GM11168 (cell line): ENCODE measurements around the gene ZNF701.
"Not testable (repeated sequence)": the region's sequence is repeated elsewhere in the genome, so short reads cannot be mapped to it uniquely, and the experiment has no call there.

Experiments used
- in situ Hi-C: fragments of 300-500 bp; cut with MboI; formaldehyde crosslinking; loops from one replicate; pipeline ENCODE4 v1.12.0; 2022; ENCODE audit warnings: low sequenced_read_pairs; ENCODE audit not compliant: unreplicated experiment

Gene ZNF701

DNA sequence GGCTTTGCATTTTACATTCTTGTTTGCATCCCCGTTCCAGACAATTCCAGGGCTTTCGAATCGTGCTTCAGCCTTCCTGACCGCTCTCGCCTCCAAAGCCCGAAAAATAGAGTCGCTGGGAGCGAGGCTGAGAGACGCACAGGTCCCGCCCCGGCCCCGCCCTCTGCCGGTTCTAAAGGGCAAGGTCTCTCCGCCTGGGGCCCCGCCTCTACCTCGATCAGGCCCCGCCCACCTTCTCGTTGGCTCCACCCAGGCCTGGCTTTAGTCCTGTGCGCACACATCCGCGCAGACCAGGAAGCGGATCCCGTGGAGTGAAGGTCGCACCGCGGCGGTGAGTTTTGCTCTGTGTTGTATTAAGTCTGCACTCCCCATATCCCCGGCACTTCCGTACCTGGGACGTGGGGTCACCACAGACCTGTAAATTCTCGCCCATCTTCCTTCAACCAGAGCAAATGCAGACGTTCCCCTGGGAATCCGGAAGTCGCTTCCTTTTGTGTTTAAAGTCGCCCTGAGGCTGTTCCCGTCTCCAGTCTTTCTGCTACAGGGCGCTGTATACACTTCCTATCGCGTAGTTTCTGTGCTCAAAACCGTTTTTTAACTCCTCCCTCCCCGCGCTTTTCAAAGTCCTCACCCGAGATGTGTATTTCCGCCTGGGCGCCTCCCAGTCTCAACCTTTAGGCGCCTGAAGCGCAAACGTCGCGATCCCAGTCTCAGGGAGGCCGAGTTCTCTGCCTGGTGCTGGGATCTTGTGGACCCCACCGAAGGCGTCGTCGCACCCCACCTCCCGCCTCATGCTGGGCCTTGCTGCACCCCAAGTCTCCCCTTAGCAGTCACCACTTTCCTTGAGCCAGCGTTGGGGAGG is at the start of gene ZNF701:
ZNF701 (plus strand) TSS at position 288 of the 862 bp plus-strand sequence. CDS start 3,861 bp downstream, outside the sequence.
- in situ Hi-C loops: no loop called here

DNA sequence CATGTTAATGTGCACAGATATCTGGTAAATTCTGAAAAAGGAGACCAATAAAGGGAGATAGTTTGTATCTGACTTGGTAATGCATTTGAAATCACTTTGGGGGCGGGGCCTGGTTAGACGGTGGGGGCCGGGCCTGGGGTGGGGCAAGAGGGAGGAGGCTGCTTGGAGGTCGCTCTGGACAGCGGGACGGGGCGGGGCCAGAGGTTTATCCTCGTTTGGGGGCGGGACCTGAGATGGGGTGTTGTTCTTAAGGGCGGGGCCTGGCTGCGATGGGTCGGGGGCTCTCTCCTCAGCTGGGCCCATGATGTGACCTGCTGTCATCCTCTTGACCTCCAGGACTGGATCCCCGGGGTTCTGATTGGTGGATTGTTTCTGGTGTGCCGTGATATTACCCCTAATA is 47.5 kb upstream of the ZNF701 start:
- in situ Hi-C loops: no loop called here

GRCh38 chr19:52524086-52524485 is 46.0 kb upstream of the ZNF701 start:
- in situ Hi-C loops: no loop called here

DNA sequence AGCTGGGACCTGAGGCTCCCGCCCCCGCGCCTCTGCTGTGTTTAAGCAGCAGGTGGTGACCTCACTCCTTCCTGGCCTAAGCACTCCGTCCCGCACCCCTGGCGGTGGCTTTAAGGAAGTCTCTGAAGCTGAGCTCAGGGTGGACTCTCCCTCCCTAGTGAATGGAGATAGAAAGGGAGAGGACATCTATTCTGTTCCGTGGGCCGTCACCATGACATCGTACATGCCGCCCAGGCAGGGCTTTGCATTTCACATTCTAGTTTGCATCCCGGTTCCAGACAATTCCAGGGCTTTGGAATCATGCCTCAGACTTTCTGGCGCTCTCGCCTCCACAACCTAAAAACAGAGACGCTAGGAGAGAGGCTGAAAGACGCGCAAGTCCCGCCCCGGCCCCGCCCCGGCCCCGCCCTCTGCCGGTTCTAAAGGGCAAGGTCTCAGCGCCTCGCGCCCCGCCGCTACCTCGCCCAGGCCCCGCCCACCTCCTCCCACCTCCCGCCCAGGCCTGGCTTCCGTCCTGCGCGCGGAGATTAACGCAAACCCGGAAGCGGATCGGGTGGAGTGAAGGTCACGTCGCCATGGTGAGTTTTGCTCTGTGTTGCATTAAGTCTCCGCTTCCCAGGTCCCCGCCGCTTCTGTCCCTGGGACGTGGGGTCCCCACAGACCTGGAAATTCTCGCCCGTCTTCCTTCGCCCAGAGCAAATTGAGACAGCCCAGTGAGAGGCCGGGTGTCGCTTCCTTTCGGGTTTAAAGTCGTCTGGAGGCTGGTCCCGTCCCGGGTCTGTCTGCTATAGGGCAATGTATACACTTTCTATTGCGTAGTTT is 42.7 kb upstream of the ZNF701 start, which contains the start of gene ZNF808:
ZNF808 (plus strand) TSS at position 535 of the 822 bp plus-strand sequence. CDS start 15,617 bp downstream, outside the sequence.
- in situ Hi-C loops: no loop called here

DNA sequence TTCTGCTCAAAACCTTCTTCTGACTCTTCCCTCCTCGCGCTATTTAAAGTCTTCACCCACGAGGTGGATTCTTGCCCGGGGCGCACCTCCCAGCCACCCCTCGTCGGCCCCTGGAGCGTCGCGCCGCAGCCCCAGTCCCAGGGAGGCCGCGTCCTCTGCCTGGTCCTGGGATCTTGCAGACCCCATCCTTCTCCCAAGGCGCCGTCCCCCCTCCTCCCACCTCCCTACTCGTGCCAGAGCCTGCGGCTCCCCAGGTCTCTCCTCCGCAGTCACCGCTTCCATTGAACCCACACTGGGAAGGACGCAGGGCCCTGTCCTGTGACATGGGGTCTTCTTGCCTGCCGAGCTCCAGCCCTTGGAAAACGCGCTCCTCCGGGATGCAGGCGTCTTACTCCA is 42.1 kb upstream of the ZNF701 start:
- in situ Hi-C loops: no loop called here

DNA sequence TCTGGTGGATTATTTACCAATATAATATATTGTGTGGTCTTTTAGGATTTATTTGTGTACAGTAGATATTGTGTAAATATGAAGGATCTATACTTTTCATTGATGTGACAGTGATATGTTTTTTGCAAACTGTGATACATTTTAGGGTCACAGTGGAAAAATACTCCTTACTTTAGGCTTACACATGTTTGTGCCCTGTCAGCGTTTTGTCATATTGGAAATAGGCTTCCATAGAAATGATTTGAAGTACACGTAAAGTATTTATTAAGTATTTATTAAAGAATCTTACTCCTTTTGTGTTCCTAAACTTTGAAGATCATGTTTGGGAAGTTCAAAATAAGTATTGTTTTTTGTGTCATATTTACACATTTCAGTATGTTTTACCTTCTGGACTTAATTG is 37.6 kb upstream of the ZNF701 start:
- in situ Hi-C loops: no loop called here

DNA sequence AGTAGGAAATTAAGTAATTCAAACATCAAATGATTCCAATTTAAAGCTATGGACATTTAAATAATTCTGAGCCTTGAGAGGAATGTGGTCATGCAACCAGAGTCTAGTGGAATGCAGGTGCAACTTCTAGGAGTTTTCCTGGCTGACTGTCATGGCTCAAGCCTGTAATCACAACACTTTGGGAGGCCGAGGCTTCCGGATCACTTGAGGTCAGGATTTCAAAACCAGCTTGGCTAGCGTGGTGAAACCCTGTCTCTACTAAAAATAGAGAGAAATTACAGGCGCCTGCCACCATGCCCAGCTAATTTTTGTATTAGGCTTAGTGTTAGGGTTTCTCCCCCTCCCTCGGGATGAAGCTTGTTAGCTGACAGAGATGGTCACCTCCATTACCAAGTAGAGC is 36.2 kb upstream of the ZNF701 start:
- in situ Hi-C loops: no loop called here

DNA sequence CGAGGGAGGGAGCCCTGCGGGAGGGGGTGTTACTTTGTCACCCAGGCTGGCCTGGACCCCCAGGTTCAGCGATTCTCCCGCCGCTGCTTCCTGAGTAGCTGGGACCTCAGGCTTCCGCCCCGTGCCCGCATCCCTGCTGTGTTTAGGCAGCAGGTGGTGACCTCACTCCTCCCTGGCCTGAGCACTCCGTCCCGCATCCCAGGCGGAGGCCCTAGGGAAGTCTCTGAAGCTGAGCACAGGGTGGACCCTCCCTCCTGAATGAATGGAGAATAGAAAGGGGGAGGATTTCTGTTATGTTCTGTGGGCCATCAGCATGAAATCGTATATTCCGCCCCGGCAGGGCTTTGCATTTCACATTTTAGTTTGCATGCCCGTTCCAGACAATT is 34.7 kb upstream of the ZNF701 start:
- in situ Hi-C loops: not testable (repeated sequence)

DNA sequence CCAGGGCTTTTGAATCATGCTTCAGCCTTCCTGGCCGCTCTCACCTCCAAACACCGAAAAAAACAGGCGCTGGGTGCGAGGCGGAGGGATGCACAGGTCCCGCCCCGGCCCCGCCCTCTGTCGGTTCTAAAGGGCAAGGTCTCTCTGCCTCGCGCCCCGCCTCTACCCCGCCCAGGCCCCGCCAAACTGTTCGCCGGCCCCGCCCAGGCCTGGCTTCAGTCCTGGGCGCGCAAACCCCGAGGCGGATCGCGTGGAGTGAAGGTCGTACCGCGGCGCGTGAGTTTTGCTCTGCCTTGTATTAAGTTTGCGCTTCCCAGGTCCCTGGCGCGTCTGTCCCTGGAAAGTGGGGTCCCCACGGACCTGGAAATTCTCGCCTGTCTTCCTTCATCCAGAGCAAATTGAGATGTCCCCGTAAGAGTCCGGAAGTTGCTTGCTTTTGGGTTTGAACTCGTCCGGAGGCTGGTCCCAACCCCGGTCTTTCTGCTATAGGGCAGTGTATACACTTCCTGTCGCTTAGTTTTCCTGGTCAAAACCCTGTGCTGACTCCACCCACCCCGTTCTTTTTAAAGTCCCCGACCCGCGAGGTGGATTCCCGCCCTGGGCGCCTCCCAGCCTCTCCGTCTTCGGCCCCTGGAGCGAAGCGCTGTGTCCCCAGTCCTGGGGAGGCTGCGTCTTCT is 34.2 kb upstream of the ZNF701 start:
- in situ Hi-C loops: no loop called here

GRCh38 chr19:52536448-52536800 is 33.7 kb upstream of the ZNF701 start:
- in situ Hi-C loops: no loop called here

- in situ Hi-C loops: not testable (repeated sequence)
These were observed 31.3 kb upstream of the ZNF701 start for GRCh38 chr19:52538815-52539214.

GRCh38 chr19:52541176-52541575 is 28.9 kb upstream of the ZNF701 start:
- in situ Hi-C loops: not testable (repeated sequence)

DNA sequence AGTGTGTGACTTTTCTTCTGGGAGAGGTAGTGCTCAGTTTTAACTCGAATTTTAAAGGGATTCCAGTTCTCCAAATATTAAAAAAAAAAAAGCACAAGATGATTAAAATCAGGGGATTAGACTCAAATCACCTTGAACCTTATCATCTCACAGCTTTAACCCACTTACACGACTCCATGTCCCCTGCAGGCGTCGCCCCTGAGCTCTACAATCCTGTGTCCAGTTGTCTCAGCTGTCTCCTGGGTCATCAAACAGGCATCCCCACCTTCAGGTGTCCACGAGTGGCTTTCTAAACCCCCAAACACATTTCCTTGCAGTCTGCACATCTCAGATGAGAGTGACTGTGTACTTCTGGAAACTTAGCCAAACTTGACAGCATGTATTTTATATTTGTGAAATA is 28.5 kb upstream of the ZNF701 start:
- in situ Hi-C loops: no loop called here

DNA sequence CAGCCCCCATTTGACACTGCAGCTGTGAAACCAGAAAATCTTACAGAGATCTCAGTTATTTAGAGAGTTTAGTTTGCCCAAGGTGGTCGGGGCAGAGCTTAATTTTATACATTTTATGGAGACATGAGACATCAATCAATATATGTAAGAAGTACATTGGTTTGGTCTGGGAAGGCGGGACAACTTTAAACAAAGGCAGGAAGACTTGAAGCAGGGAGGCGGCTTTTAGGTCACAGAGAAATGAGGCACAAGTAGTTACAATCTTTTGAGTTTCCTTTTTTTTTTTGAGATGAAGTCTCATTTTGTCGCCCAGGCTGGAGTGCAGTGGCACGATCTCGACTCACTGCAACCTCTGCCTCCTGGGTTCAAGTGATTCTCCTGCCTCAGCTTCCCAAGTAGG is 27.5 kb upstream of the ZNF701 start:
- in situ Hi-C loops: not testable (repeated sequence)

- in situ Hi-C loops: no loop called here
These were observed 27.0 kb upstream of the ZNF701 start for GRCh38 chr19:52542984-52543664.

DNA sequence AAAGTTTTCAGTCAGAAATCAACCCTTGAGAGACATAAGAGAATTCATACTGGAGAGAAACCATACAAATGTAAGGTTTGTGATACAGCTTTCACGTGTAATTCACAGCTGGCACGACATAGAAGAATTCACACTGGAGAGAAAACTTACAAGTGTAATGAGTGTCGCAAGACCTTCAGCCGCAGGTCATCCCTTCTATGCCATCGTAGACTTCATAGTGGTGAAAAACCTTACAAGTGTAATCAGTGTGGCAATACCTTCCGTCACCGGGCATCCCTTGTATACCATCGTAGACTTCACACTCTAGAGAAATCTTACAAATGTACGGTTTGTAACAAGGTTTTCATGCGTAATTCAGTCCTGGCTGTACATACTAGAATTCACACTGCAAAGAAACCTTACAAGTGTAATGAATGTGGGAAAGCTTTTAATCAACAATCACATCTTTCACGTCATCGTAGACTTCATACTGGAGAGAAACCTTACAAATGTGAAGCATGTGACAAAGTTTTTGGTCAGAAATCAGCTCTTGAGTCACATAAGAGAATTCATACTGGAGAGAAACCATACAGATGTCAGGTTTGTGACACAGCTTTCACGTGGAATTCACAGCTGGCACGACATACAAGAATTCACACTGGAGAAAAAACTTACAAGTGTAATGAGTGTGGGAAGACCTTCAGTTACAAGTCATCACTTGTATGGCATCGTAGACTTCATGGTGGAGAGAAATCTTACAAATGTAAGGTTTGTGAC is 15.7 kb upstream of the ZNF701 start:
- in situ Hi-C loops: no loop called here

- in situ Hi-C loops: no loop called here
These were observed 12.7 kb upstream of the ZNF701 start for GRCh38 chr19:52557231-52557995.

DNA sequence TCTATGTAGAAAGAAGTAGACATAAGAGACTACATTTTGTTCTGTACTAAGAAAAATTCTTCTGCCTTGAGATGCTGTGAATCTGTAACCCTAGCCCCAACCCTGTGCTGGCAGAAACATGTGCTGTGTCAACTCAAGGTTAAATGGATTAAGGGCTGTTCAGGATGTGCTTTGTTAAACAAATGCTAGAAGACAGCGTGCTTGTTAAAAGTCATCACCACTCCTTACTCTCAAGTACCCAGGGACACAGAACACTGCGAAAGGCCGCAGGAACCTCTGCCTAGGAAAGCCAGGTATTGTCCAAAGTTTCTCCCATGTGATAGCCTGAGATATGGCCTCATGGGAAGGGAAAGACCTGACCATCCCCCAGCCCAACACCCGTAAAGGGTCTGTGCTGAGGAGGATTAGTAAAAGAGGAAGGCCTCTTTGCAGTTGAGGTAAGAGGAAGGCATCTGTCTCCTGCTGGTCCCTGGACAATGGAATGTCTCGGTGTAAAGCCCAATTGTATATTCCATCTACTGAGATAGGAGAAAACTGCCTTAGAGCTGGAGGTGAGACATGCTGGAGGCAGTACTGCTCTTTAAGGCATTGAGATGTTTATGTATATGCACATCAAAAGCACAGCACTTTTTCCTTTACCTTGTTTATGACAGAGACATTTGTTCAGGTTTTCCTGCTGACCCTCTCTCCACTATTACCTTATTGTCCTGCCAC is 11.2 kb upstream of the ZNF701 start:
- in situ Hi-C loops: not testable (repeated sequence)
